IMR-90 (cell line): ENCODE measurements around the gene CKAP5. TPM values are rescaled to one million over a fixed set of nuclear protein-coding genes. Genes with fewer than 3 reads are reported as not detected.

Experiments
- ATAC-seq: fragments of 200-7000 bp; cut with Tn5 transposase; 2 replicates; pipeline ENCODE4 v1.9.1; 2020; ENCODE audit warnings: low read depth, mild to moderate bottlenecking, moderate library complexity
- BruUV-seq: library from RNA; stranded (reverse); fragments of 400-500 nt; replicated peaks from 2 replicates; lab custom pipeline; 2021; lab: Mats Ljungman, UMichigan
- CTCF ChIA-PET: fragments of 300-600 bp; formaldehyde crosslinking; extraction: SDS; loops from one replicate; lab custom pipeline; 2021; ENCODE audit warnings: antibody characterized with exemption; lab: Yijun Ruan, JAX
- POLR2A ChIA-PET: fragments of 300-600 bp; sonication (Branson Sonifier 250); formaldehyde crosslinking; loops from one replicate; lab custom pipeline; 2022; ENCODE audit warnings: antibody characterized with exemption; ENCODE audit not compliant: unreplicated experiment; lab: Charles Lee
- DNase-seq: peaks from one replicate; pipeline ENCODE4 v3.0.0; 2013
- H2AFZ ChIP-seq: replicated peaks from 2 replicates; pipeline ENCODE3; 2013; ENCODE audit warnings: low read length, mild to moderate bottlenecking; ENCODE audit not compliant: poor library complexity
- H2AK5ac ChIP-seq: 2 replicates; pipeline ENCODE4 v1.6.1; 2013; ENCODE audit warnings: low read depth, low read length, inconsistent platforms
- H2AK9ac ChIP-seq: replicated peaks from 2 replicates; pipeline ENCODE3; 2013; ENCODE audit warnings: mild to moderate bottlenecking, low read depth, low read length, moderate library complexity; ENCODE audit not compliant: poor library complexity
- H2BK120ac ChIP-seq: 2 replicates; pipeline ENCODE4 v1.6.1; 2013; ENCODE audit warnings: low read depth, low read length, inconsistent platforms
- H2BK15ac ChIP-seq: 3 replicates; pipeline ENCODE4 v1.6.1; 2013; ENCODE audit warnings: low read depth, low read length, inconsistent platforms
- H2BK20ac ChIP-seq: 2 replicates; pipeline ENCODE4 v1.6.1; 2013; ENCODE audit warnings: low read depth, mild to moderate bottlenecking, inconsistent platforms, low read length, moderate library complexity
- H2BK5ac ChIP-seq: 2 replicates; pipeline ENCODE4 v1.6.1; 2013; ENCODE audit warnings: mild to moderate bottlenecking, low read depth, low read length, inconsistent platforms; ENCODE audit not compliant: poor library complexity, severe bottlenecking
- H3K14ac ChIP-seq: replicated peaks from 2 replicates; pipeline ENCODE4 v1.6.1; 2013; ENCODE audit warnings: low read depth, low read length, inconsistent platforms
- H3K18ac ChIP-seq: 2 replicates; pipeline ENCODE4 v1.6.1; 2013; ENCODE audit warnings: low read depth, low read length, control low read depth
- H3K23ac ChIP-seq: 2 replicates; pipeline ENCODE4 v1.6.1; 2013; ENCODE audit warnings: low read depth, low read length, inconsistent platforms
- H3K27ac ChIP-seq: 2 replicates; pipeline ENCODE4 v1.5.1; 2013; ENCODE audit warnings: mild to moderate bottlenecking, control low read depth, low read length; ENCODE audit not compliant: insufficient read depth
- H3K27me3 ChIP-seq: 2 replicates; pipeline ENCODE4 v1.6.1; 2013; ENCODE audit warnings: low read length; ENCODE audit not compliant: control insufficient read depth, insufficient read depth
- H3K36me3 ChIP-seq: 2 replicates; pipeline ENCODE4 v1.6.1; 2013; ENCODE audit warnings: low read length, mixed read lengths; ENCODE audit not compliant: control insufficient read depth, insufficient read depth
- H3K4ac ChIP-seq: 2 replicates; pipeline ENCODE4 v1.6.1; 2013; ENCODE audit warnings: low read depth, low read length, inconsistent platforms
- H3K4me1 ChIP-seq: 2 replicates; pipeline ENCODE4 v1.6.1; 2013; ENCODE audit warnings: low read length, mixed read lengths; ENCODE audit not compliant: control insufficient read depth, insufficient read depth
- H3K4me2 ChIP-seq: 2 replicates; pipeline ENCODE4 v1.6.1; 2013; ENCODE audit warnings: low read depth, mild to moderate bottlenecking, control low read depth, low read length, moderate library complexity
- H3K4me3 ChIP-seq: 2 replicates; pipeline ENCODE4 v1.5.1; 2013; ENCODE audit warnings: low read depth, mild to moderate bottlenecking, control low read depth, low read length, moderate library complexity; ENCODE audit not compliant: insufficient read depth
- H3K56ac ChIP-seq: 2 replicates; pipeline ENCODE4 v1.6.1; 2013; ENCODE audit warnings: low read length, inconsistent platforms; ENCODE audit not compliant: insufficient read depth; ENCODE audit errors: extremely low read depth
- H3K79me1 ChIP-seq, 2 experiments: 2 replicates each; pipeline ENCODE4 v1.6.1; 2013; ENCODE audit warnings: low read length in 2 of 2, inconsistent platforms in 1 of 2, low read depth in 1 of 2
- H3K9ac ChIP-seq: 2 replicates; pipeline ENCODE4 v1.6.1; 2013; ENCODE audit warnings: low read depth, low read length, control low read depth
- H3K9me1 ChIP-seq: 2 replicates; pipeline ENCODE4 v1.6.1; 2013; ENCODE audit warnings: low read length, inconsistent platforms; ENCODE audit not compliant: insufficient read depth
- H3K9me3 ChIP-seq: 2 replicates; pipeline ENCODE4 v1.6.1; 2013; ENCODE audit warnings: low read length; ENCODE audit not compliant: control insufficient read depth, insufficient read depth
- H4K20me1 ChIP-seq: 2 replicates; pipeline ENCODE4 v1.6.1; 2013; ENCODE audit warnings: low read length, inconsistent platforms; ENCODE audit not compliant: insufficient read depth
- H4K5ac ChIP-seq: 2 replicates; pipeline ENCODE4 v1.6.1; 2013; ENCODE audit warnings: mild to moderate bottlenecking, low read depth, low read length, control low read depth
- H4K8ac ChIP-seq, 2 experiments: 2 replicates each; pipeline ENCODE4 v1.6.1; 2013; ENCODE audit warnings: low read depth in 2 of 2, low read length in 2 of 2, control low read depth in 1 of 2, inconsistent platforms in 1 of 2
- H4K91ac ChIP-seq: 2 replicates; pipeline ENCODE4 v1.6.1; 2013; ENCODE audit warnings: low read depth, low read length, inconsistent platforms; ENCODE audit not compliant: insufficient read depth
- BHLHE40 ChIP-seq: fragments of 150-350 bp; IDR thresholded peaks from 2 replicates; pipeline ENCODE4 v1.6.1; 2016; ENCODE audit warnings: mild to moderate bottlenecking, low read depth, low read length
- CEBPB ChIP-seq: IDR thresholded peaks from 2 replicates; pipeline ENCODE4 v1.6.1; 2012; ENCODE audit warnings: low read depth, low read length, improper control_type of control experiment
- CHD1 ChIP-seq: IDR thresholded peaks from 2 replicates; pipeline ENCODE4 v1.6.1; 2012; ENCODE audit warnings: low read depth, low read length, improper control_type of control experiment
- CTCF ChIP-seq: conservative IDR thresholded peaks from 2 replicates; pipeline ENCODE4 v1.5.1; 2012; ENCODE audit warnings: mild to moderate bottlenecking, low read depth, low read length, improper control_type of control experiment
- ELK1 ChIP-seq: fragments of 150-350 bp; IDR thresholded peaks from 2 replicates; pipeline ENCODE4 v1.6.1; 2016; ENCODE audit warnings: low read depth, mild to moderate bottlenecking, low read length, moderate library complexity, borderline replicate concordance
- MAZ ChIP-seq: IDR thresholded peaks from 2 replicates; pipeline ENCODE4 v1.6.1; 2012; ENCODE audit warnings: low read depth, mild to moderate bottlenecking, low read length, improper control_type of control experiment, moderate library complexity, borderline replicate concordance
- NFE2L2 ChIP-seq: fragments of 150-350 bp; IDR thresholded peaks from 2 replicates; pipeline ENCODE4 v1.6.1; 2016; ENCODE audit warnings: low read depth, mild to moderate bottlenecking, low read length
- POLR2A ChIP-seq: IDR thresholded peaks from 2 replicates; pipeline ENCODE4 v1.6.1; 2012; ENCODE audit warnings: mild to moderate bottlenecking, low read depth, low read length
- RCOR1 ChIP-seq: IDR thresholded peaks from 2 replicates; pipeline ENCODE4 v1.6.1; 2012; ENCODE audit warnings: mild to moderate bottlenecking, low read length, improper control_type of control experiment; ENCODE audit not compliant: insufficient replicate concordance
- RFX5 ChIP-seq: IDR thresholded peaks from 2 replicates; pipeline ENCODE4 v1.8.0; 2012; ENCODE audit warnings: low read depth, mild to moderate bottlenecking, low read length, moderate library complexity
- WGBS, 2 experiments: methylation state at CpG; one replicate each; pipeline versions ENCODE4 v1.1.5 to v1.1.7; 2013; ENCODE audit warnings: missing lambda C conversion rate in 2 of 2; ENCODE audit not compliant: insufficient read length in 1 of 2; ENCODE audit errors: extremely low coverage in 2 of 2; 5-methylcytosine and 5-hydroxymethylcytosine counted together
- dilution Hi-C: fragments of 300-500 bp; cut with HindIII; formaldehyde crosslinking; loops from one replicate; pipeline ENCODE4 v1.14.3; 2018; ENCODE audit warnings: low sequenced_read_pairs; ENCODE audit not compliant: unreplicated experiment
- in situ Hi-C: fragments of 300-500 bp; cut with MboI; formaldehyde crosslinking; loops from 3 replicates; pipeline ENCODE4 v1.14.3; 2019; ENCODE audit warnings: low sequenced_read_pairs, inconsistent platforms, mixed read lengths
- intact Hi-C: fragments of 100-400 bp; cut with micrococcal nuclease; formaldehyde crosslinking; loops from 2 replicates; pipeline ENCODE4 v1.10.0; 2022
- polyA plus RNA-seq, 3 experiments: library from polyadenylated mRNA; depleted of rRNA; stranded (reverse); fragments of >200 nt; gene quantifications; 2 replicates each; pipeline ENCODE4 v1.2.3, GENCODE V29; 2012; ENCODE audit warnings: low replicate concordance in 1 of 3
- total RNA-seq: library from RNA; depleted of rRNA; stranded (reverse); fragments of >200 nt; gene quantifications from 2 replicates; pipeline ENCODE4 v1.2.3, GENCODE V29; 2012

Gene CKAP5
- total and polyA plus RNA-seq, 2 of the 4 experiments (the other 2 are of a cell fraction), result 59.5 to 79.2 TPM

GRCh38 chr11:46724088-46724487 lies 122.0 kb downstream of the CKAP5 start (continued):
- TF ChIP-seq BHLHE40 (no peak), POLR2A (no peak)

DNA sequence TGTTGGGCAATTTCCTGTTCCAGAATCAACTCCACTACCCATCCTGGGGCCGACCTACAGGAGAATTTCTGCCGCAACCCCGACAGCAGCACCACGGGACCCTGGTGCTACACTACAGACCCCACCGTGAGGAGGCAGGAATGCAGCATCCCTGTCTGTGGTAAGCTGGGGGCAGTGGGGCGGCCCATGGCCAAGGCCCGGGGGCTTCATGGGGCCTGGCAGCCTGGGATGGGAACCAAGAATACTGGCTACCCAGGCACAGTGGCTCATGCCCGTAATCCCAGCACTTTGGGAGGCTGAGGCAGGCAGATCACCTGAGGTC lies 122.8 kb downstream of the CKAP5 start:
- intact Hi-C loops, result no loop called here

More for the DNA sequence above, 122.8 kb downstream of the CKAP5 start:
- no peak overlapping the region for H2BK5ac ChIP-seq
- no peak for DNase-seq
- ATAC-seq, result no peak
- TF ChIP-seq NFE2L2 (no peak), CEBPB (no peak), CHD1 (no peak), MAZ (no peak), POLR2A (no peak), CTCF (no peak), RCOR1 (no peak), RFX5 (no peak), BHLHE40 (no peak), ELK1 (no peak)
- dilution Hi-C loops, result no loop called here
- H3K14ac ChIP-seq, result no peak overlapping the region
- no peak overlapping the region for H3K56ac ChIP-seq
- no peak overlapping the region for H3K18ac ChIP-seq
- H2BK15ac ChIP-seq, result no peak overlapping the region
- H2AFZ ChIP-seq, result no peak overlapping the region
- H3K23ac ChIP-seq, result no peak overlapping the region
- H3K4me1 ChIP-seq, result peaks cover 1% of the 10 kb centered on the region
- 83% methylated on average over 2 of the region's 8 CpGs; no CpG with 5 or more reads in 1 of the 2 experiments for WGBS, 2 experiments
- H4K5ac ChIP-seq, result no peak overlapping the region
- H4K91ac ChIP-seq, result no peak overlapping the region
- no peaks in the 10 kb centered on the region for H3K9me3 ChIP-seq
- H3K9ac ChIP-seq, result no peak overlapping the region
- ChIA-PET CTCF (no interaction called here), POLR2A (no interaction called here)
- H4K20me1 ChIP-seq, result no peaks in the 10 kb centered on the region
- H3K79me1 ChIP-seq, result no peaks in the 10 kb centered on the region
- peaks cover 5% of the 10 kb centered on the region for H3K9me1 ChIP-seq
- H2AK5ac ChIP-seq, result no peak overlapping the region
- in situ Hi-C loops, result no loop called here
- H4K8ac ChIP-seq, result no peak overlapping the region
- H3K27me3 ChIP-seq, result no peaks in the 10 kb centered on the region
- H2BK120ac ChIP-seq, result no peak overlapping the region
- H2BK20ac ChIP-seq, result no peak overlapping the region
- H3K27ac ChIP-seq, result no peak overlapping the region
- no peaks in the 10 kb centered on the region for H3K36me3 ChIP-seq
- H3K4ac ChIP-seq, result no peak overlapping the region
- no peak overlapping the region for H3K4me3 ChIP-seq
- no peak overlapping the region for H2AK9ac ChIP-seq
- no peak overlapping the region for H3K4me2 ChIP-seq
- BruUV-seq, result no TSS peak
